HCT116 (cell line): Measurements from ENCODE around the gene WDR35.

Experiments
- CEBPB ChIP-seq: IDR thresholded peaks from 2 replicates; pipeline ENCODE4 v1.6.1; 2012; ENCODE audit warnings: low read depth
- EZH2 ChIP-seq: fragments of 200-600 bp; sonication (generic); IDR thresholded peaks from 2 replicates; pipeline ENCODE4 v1.6.1; 2017; ENCODE audit warnings: antibody characterized with exemption, mixed run types
- FOSL1 ChIP-seq: IDR thresholded peaks from 2 replicates; pipeline ENCODE4 v1.6.1; 2012; ENCODE audit warnings: low read depth
- POLR2A ChIP-seq: IDR thresholded peaks from 2 replicates; pipeline ENCODE4 v1.7.0; 2011; ENCODE audit warnings: borderline replicate concordance; ENCODE audit not compliant: insufficient read depth, insufficient read length; ENCODE audit errors: extremely low read depth
- TCF7L2 ChIP-seq: IDR thresholded peaks from 2 replicates; pipeline ENCODE4 v1.7.0; 2011; ENCODE audit warnings: borderline replicate concordance, inconsistent platforms; ENCODE audit not compliant: insufficient read depth, insufficient read length; ENCODE audit errors: extremely low read depth
- TF ChIP-seq, protein P1 (sequence below), 3 experiments: fragments of 200-600 bp in 1 of 3; sonication (generic) in 1 of 3; IDR thresholded peaks in 2 of 3; conservative IDR thresholded peaks in 1 of 3; 2 replicates each; pipeline ENCODE4 v1.5.1; 2012 to 2017; ENCODE audit warnings: low read depth in 2 of 3, low read length in 2 of 3, antibody characterized with exemption in 1 of 3, borderline replicate concordance in 1 of 3, control low read depth in 1 of 3, mild to moderate bottlenecking in 1 of 3, mixed read lengths in 1 of 3, mixed run types in 1 of 3, moderate library complexity in 1 of 3; ENCODE audit not compliant: insufficient read depth in 1 of 3

DNA sequence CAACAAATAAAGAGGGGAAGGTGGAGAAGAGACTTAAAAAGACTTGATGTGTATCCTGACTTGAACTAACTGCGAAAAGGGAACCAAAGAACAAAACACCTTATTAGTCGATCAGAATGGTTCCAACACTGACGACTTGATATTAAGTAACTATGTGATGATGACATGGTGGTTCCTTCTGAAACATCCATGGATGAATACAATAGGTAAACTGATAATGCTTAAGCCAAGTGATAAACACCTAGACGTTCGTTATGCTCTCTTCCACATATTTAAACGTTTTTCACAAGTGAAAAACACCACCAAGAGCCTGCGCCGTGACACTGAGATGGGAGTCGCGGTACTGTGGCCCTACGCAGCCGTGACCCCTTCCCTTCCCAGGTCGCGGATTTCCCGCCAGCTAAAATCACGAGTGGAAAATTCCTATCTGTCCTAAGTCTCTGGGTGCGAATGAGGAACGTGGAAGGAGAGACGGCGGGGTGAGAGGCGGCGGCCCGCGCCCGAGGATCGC, 88.9 kb downstream of the WDR35 start:
- TF ChIP-seq FOSL1 (no peak), EZH2 (no peak), POLR2A (no peak), TCF7L2 (no peak), CEBPB (no peak)
- TF ChIP-seq, protein P1, sequence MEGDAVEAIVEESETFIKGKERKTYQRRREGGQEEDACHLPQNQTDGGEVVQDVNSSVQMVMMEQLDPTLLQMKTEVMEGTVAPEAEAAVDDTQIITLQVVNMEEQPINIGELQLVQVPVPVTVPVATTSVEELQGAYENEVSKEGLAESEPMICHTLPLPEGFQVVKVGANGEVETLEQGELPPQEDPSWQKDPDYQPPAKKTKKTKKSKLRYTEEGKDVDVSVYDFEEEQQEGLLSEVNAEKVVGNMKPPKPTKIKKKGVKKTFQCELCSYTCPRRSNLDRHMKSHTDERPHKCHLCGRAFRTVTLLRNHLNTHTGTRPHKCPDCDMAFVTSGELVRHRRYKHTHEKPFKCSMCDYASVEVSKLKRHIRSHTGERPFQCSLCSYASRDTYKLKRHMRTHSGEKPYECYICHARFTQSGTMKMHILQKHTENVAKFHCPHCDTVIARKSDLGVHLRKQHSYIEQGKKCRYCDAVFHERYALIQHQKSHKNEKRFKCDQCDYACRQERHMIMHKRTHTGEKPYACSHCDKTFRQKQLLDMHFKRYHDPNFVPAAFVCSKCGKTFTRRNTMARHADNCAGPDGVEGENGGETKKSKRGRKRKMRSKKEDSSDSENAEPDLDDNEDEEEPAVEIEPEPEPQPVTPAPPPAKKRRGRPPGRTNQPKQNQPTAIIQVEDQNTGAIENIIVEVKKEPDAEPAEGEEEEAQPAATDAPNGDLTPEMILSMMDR (IDR thresholded peaks at IDR 0.05 in 2 of 3, conservative IDR thresholded peaks at IDR 0.05 in 1 of 3; ENCODE audit: borderline replicate concordance in 1 of 3, insufficient read depth in 1 of 3, low read depth in 2 of 3, low read length in 2 of 3) = no peak
